GM18907 (cell line): ENCODE results near the gene BOLA3.
"Not testable (repeated sequence)": the region's sequence is repeated elsewhere in the genome, so short reads cannot be mapped to it uniquely, and the experiment has no call there.

Experiments used
- ATAC-seq: cut with Tn5 transposase; IDR thresholded peaks from one replicate; pipeline ENCODE4 v1.9.1; 2021; ENCODE audit warnings: mild to moderate bottlenecking, moderate library complexity; ENCODE audit not compliant: unreplicated experiment

The BOLA3 gene

GRCh38 chr2:74147727-74148456 lies at the start of gene BOLA3:
BOLA3 (minus strand) TSS chr2:74147912; CDS start chr2:74147874, 38 bp downstream.
- ATAC-seq, result peak; percentile 87

GRCh38 chr2:74197049-74197448 lies 49.3 kb upstream of the BOLA3 start:
- ATAC-seq, result no peak

- ATAC-seq, result no peak
Measured at GRCh38 chr2:74194799-74195198, 47.1 kb upstream of the BOLA3 start.

GRCh38 chr2:74191596-74192380 lies 44.1 kb upstream of the BOLA3 start:
- ATAC-seq, result no peak

- ATAC-seq, result no peak
Measured at GRCh38 chr2:74188696-74189095, 41.0 kb upstream of the BOLA3 start.

- no peak for ATAC-seq
Measured at GRCh38 chr2:74188018-74188601, 40.4 kb upstream of the BOLA3 start.

- ATAC-seq, result not testable (repeated sequence)
Measured at GRCh38 chr2:74186706-74187105, 39.0 kb upstream of the BOLA3 start.

- peak; percentile 65 for ATAC-seq
Measured at GRCh38 chr2:74186038-74186437, 38.3 kb upstream of the BOLA3 start.

GRCh38 chr2:74183878-74184277 lies 36.2 kb upstream of the BOLA3 start:
- ATAC-seq, result no peak

GRCh38 chr2:74181739-74182138 lies 34.0 kb upstream of the BOLA3 start:
- ATAC-seq, result peak; percentile 35

GRCh38 chr2:74179063-74179865 lies 31.6 kb upstream of the BOLA3 start:
- peak; percentile 31 for ATAC-seq

GRCh38 chr2:74178211-74179062 lies 30.7 kb upstream of the BOLA3 start, which contains the start of gene MOB1A:
MOB1A (minus strand) TSS chr2:74178879; CDS start chr2:74178674, 205 bp downstream.
- ATAC-seq, result peak; percentile 91

GRCh38 chr2:74177696-74178095 lies 30.0 kb upstream of the BOLA3 start:
- ATAC-seq, result no peak

GRCh38 chr2:74174909-74175308 lies 27.2 kb upstream of the BOLA3 start:
- no peak for ATAC-seq

GRCh38 chr2:74168739-74169138 lies 21.0 kb upstream of the BOLA3 start:
- peak; percentile 53 for ATAC-seq

- ATAC-seq, result no peak
Measured at GRCh38 chr2:74164761-74165160, 17.0 kb upstream of the BOLA3 start.

- no peak for ATAC-seq
Measured at GRCh38 chr2:74162951-74163350, 15.2 kb upstream of the BOLA3 start.

- ATAC-seq, result no peak
Measured at GRCh38 chr2:74155830-74156229, 8.1 kb upstream of the BOLA3 start.

GRCh38 chr2:74152954-74153353 lies 5.2 kb upstream of the BOLA3 start:
- ATAC-seq, result no peak
